ENCODE results near the gene PAX6.

Gene PAX6

GRCh38 chr11:31770011-31770700 lies 41.0 kb downstream of the PAX6 start:
- no peak overlapping the region for H3K4me3 Mint-ChIP-seq
- no peak overlapping the region for H3K27ac Mint-ChIP-seq
- H3K9me3 Mint-ChIP-seq: no peaks in the 10 kb centered on the region
- H3K4me1 Mint-ChIP-seq: no peaks in the 10 kb centered on the region
- no peaks in the 10 kb centered on the region for H3K27me3 Mint-ChIP-seq (ENCODE audit: low read depth)
- no peak for TF ChIP-seq CTCF (IDR thresholded peaks at IDR 0.05; ENCODE audit: unreplicated experiment in 3 of 3)
- H3K36me3 Mint-ChIP-seq (ENCODE audit: low read depth): no peaks in the 10 kb centered on the region

GRCh38 chr11:31768749-31769640 lies 42.1 kb downstream of the PAX6 start:
- no peak for TF ChIP-seq CTCF (IDR thresholded peaks at IDR 0.05; ENCODE audit: unreplicated experiment in 3 of 3)
- no peaks in the 10 kb centered on the region for H3K9me3 Mint-ChIP-seq
- no peak overlapping the region for H3K4me3 Mint-ChIP-seq
- H3K36me3 Mint-ChIP-seq (ENCODE audit: low read depth): no peaks in the 10 kb centered on the region
- H3K27me3 Mint-ChIP-seq (ENCODE audit: low read depth): no peaks in the 10 kb centered on the region
- H3K27ac Mint-ChIP-seq: no peak overlapping the region
- no peaks in the 10 kb centered on the region for H3K4me1 Mint-ChIP-seq

GRCh38 chr11:31767685-31768084 lies 43.4 kb downstream of the PAX6 start:
- H3K9me3 Mint-ChIP-seq: no peaks in the 10 kb centered on the region
- no peaks in the 10 kb centered on the region for H3K36me3 Mint-ChIP-seq (ENCODE audit: low read depth)
- H3K4me1 Mint-ChIP-seq: no peaks in the 10 kb centered on the region
- H3K27me3 Mint-ChIP-seq (ENCODE audit: low read depth): no peaks in the 10 kb centered on the region
- TF ChIP-seq CTCF (IDR thresholded peaks at IDR 0.05; ENCODE audit: unreplicated experiment in 3 of 3): no peak
- H3K4me3 Mint-ChIP-seq: no peak overlapping the region
- H3K27ac Mint-ChIP-seq: no peak overlapping the region

GRCh38 chr11:31767066-31767465 lies 44.1 kb downstream of the PAX6 start:
- H3K4me3 Mint-ChIP-seq: no peak overlapping the region
- H3K27me3 Mint-ChIP-seq (ENCODE audit: low read depth): no peaks in the 10 kb centered on the region
- no peak for TF ChIP-seq CTCF (IDR thresholded peaks at IDR 0.05; ENCODE audit: unreplicated experiment in 3 of 3)
- no peaks in the 10 kb centered on the region for H3K9me3 Mint-ChIP-seq
- no peaks in the 10 kb centered on the region for H3K4me1 Mint-ChIP-seq
- no peak overlapping the region for H3K27ac Mint-ChIP-seq
- no peaks in the 10 kb centered on the region for H3K36me3 Mint-ChIP-seq (ENCODE audit: low read depth)

- H3K36me3 Mint-ChIP-seq (ENCODE audit: low read depth): no peaks in the 10 kb centered on the region
- H3K4me3 Mint-ChIP-seq: no peak overlapping the region
- TF ChIP-seq CTCF (IDR thresholded peaks at IDR 0.05; ENCODE audit: unreplicated experiment in 3 of 3): no peak
- H3K27me3 Mint-ChIP-seq (ENCODE audit: low read depth): no peaks in the 10 kb centered on the region
- H3K9me3 Mint-ChIP-seq: no peaks in the 10 kb centered on the region
- H3K4me1 Mint-ChIP-seq: no peaks in the 10 kb centered on the region
- H3K27ac Mint-ChIP-seq: no peak overlapping the region
Observed at GRCh38 chr11:31764766-31765165, 46.4 kb downstream of the PAX6 start.

Data from nephron (organoid).